NCI-H82 treated with DMSO at 0.1 percent for 48 hours (cell line): ENCODE data around the gene WNT3.
"Not testable (repeated sequence)": the region's sequence is repeated elsewhere in the genome, so short reads cannot be mapped to it uniquely, and the experiment has no call there.

Experiments used
- DNase-seq: peaks from one replicate; lab custom pipeline; 2025; ENCODE audit not compliant: unreplicated experiment; lab: John Stamatoyannopoulos, UW

The WNT3 gene

DNA sequence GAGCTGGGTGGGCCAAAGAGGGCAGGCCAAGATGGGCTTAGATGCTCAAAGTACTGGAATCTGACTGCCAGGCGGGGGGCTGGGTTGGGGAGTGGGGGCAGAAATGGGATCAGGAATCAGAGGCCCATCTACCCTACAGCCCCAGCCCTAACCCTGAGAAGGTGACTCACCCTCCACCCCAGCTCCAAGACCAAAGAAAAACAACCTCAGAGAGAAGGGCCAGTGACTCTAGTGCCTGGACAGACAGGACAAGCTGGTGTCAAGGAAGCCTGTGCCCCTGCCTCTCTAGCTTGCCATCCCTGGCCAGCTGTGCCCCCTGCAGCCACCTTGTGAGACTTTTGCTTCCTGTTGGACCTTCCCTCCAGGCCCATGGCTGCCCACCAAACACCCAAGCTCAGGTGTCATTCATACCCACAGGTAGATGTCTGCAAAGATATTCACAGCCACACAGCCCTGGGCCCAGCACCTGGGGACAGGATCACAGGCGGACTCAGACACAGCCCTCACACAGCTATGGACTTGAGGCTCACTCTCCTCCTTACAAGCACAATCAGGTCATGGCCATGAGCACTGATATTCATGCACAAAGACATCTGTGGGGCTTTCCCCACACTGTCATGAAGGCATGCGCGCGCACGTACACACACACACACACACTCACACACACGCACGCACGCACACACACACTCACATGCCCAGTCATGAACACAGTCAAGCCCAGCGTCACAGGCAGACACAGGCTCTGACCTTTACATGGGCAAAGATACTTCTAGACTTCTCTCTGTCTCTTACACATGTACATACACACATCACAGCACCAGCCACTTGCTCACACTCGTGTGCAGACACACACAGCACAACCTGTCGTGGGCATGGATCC lies 2.8 kb downstream of the WNT3 start:
- DNase-seq = no peak

GRCh38 chr17:46814446-46814845 lies 4.0 kb downstream of the WNT3 start:
- DNase-seq = no peak

GRCh38 chr17:46813920-46814319 lies 4.6 kb downstream of the WNT3 start:
- DNase-seq = no peak

- DNase-seq = no peak
These were observed 5.7 kb downstream of the WNT3 start for GRCh38 chr17:46812624-46813318.

DNA sequence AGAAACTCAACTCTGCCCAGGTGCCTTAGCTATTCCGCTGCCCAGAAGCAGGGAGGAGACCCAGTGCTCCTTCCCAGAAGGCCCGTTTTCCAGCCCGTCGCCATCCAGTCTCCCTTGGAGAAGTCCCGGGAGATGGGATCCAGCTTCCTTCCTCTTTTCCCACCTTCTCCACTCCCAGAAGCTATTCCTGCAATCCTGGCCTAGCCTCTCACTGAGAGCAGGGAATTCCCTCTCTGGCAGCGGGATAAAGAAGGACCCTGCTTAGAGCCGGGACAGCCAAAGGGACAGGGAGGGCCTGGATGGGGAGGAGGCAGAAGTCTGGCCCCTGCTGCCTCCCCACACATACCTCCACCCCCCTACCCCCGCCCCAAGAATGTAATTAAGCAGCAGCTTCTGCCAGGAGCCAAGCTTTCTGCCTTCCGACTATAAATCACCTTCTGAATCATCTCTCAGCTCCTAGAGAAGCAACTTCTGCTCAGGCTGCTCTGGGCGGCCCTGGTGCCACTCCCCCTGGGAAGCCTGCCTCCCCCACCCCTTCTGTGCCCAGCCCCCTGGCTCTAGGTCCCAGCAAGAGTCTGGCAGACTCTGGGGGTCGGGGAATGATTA lies 6.4 kb downstream of the WNT3 start:
- DNase-seq = peak; percentile 9

DNA sequence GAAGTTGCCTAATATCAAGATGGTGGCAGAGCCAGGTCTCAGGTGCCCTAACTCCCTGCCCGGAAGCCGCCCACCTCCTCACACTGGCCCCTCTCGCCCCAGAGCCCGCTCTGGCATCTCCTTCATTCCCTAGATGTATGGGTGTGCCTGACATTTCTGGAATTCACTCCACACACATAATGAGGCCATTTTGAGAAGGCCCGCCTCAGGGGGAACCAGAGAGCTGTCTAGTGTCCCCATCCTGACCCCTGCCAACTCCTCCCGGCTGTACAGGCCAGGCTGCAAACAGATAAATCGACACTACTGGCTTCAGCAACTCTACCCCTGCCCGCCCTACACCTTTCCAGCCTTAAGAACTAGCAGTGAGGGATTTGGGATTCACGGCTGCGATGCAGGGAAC lies 7.7 kb downstream of the WNT3 start:
- no peak for DNase-seq

DNA sequence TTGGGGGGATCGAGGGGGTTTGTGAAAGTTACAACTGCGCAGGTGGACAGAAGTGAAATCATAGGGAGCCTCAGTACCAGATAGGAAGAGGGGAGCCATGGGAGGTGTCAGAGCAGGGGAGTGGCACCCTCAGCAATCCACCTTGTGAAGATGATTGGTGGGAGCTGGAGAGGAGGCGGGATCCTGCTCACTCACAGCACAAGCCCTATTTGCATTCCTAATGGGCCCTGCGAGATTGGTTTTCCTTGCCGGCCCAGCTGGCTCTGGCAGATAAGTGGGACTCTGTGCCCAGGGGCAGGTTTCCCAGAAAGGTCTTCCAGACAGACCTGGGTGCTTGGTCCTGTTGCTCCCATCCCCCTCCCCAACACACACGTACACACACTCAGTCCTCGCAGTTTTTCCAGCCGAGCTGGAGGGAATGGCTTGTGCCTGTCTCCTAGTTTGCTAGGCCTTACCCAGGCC lies 9.4 kb downstream of the WNT3 start:
- no peak for DNase-seq

DNA sequence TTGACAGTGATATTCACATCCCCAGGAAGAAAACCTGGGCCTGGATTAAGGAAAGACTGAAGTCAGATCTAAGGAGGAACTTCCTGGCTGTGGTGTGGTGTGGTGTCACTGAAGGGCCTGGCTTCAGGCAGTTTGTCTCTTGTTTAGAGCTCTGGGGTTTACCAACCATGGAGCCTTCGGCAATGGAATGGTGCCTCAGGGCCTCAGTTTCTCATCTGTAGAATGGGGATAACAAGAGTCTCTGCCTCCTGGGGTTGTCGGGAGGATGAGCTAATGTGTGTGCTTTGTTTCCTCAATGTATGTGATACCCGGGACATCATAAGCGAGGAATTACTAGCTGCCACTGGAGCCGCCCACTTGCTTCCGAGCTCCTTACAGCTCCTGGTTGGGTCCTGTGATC lies 12.7 kb downstream of the WNT3 start:
- DNase-seq = no peak

- DNase-seq = no peak
These were observed 14.9 kb downstream of the WNT3 start for GRCh38 chr17:46803544-46803943.

- no peak for DNase-seq
These were observed 15.7 kb downstream of the WNT3 start for GRCh38 chr17:46802800-46803199.

DNA sequence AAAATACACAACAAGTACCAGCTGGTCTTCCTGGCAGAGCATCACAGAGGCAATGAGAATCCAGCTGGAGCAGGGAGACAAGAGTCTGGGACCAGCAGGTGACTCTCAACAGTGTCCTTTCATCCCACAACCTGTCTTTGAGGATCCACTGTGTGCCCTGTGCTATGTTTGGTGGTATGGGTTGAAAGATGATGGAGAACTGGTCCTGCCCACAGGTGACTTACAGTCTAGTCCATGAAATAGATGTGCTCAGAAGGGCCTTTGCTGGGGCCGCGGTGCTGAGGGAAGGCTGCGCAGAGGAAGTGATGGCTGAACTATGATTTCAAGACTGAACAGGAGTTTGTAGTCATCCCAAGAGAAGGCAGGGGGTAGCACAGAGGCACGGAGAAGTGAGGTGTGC lies 17.9 kb downstream of the WNT3 start:
- DNase-seq = no peak

GRCh38 chr17:46796956-46797530 lies 21.4 kb downstream of the WNT3 start:
- no peak for DNase-seq

GRCh38 chr17:46796524-46796923 lies 22.0 kb downstream of the WNT3 start:
- no peak for DNase-seq

GRCh38 chr17:46796084-46796483 lies 22.4 kb downstream of the WNT3 start:
- DNase-seq = no peak

DNA sequence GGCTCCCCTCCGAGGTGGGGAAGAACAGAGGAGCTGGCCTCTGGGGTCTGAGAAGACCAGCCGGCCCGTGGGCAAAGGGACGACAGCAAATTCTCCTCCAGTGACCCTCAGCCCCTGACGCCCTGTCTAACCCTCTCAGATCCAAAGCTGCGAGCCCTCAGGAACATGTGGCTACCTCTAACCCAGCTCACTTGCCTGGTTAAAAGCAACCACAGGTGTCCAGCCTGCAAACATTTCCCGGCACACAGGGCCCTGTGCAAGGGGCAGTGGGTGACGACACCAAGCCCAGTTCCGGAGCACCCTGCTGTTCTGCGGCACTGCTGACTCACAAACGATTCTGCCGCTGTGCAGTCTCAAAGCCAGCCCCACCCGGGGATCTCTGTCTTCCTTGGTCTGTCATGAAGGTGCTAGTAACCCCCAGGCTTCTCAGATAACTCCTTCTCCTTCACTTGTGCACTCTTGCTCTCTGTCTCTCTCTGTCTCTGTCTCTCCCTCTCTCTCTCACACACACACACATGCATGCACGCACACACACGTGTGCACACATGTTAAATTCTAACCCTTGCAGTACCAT lies 23.0 kb downstream of the WNT3 start:
- DNase-seq = no peak

DNA sequence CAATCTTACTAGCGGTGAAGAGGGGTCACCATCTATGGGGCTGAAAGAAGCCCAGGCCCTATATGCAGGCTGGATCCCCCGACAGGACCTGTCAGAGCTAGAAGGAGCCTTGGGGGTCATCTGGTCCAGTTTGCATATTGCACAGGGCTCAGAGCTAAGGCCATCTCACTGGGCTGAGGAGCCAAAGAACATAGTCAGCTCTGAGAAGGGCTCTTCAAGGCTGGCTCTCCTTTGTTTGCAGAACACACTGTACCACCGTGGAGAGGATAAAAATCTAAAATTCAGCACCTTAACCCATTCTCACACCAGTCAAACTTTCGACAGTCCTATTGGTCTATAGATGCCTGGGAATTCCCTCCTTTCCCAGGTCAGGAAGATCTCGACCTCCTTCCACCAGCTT lies 24.2 kb downstream of the WNT3 start:
- no peak for DNase-seq

DNA sequence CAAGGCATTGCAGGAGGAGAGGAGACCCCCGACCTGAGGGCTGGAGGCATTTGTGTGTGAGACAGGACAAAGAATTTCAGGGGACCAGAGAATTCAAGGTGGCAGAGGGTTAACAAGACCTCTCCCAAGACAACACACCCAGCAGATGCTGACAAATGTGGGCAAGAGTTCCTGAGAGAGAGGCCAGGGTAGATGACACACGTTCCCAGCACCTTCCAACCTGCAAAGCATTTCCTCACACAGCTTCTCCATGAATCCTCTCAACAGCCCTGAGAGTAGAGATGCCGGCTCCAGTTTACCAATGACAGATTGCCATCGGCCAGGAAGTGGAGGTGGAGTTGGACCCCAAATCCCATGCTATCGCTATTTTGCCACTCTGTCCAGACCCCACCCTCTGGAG lies 25.0 kb downstream of the WNT3 start:
- no peak for DNase-seq

GRCh38 chr17:46793023-46793422 lies 25.5 kb downstream of the WNT3 start:
- DNase-seq = not testable (repeated sequence)

GRCh38 chr17:46792071-46792470 lies 26.4 kb downstream of the WNT3 start:
- no peak for DNase-seq

DNA sequence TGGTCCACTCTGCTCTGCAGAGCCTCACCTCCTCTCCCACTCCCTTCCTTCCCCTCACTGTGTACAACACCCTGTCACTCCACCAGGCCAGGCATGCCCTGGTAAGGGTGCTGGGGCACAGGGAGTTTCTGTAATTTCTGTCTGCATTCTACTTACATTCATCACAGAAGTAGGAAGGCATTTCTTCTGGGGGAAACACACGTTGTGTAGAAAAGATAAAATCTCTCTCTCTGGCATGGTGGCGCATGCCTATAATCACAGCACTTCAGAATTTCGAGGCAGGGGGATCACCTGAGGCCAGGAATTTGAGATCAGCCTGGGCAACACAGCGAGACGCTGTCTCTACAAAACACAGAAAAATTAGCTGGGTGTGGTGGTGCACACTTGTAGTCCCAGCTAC lies 27.0 kb downstream of the WNT3 start:
- DNase-seq = no peak

DNA sequence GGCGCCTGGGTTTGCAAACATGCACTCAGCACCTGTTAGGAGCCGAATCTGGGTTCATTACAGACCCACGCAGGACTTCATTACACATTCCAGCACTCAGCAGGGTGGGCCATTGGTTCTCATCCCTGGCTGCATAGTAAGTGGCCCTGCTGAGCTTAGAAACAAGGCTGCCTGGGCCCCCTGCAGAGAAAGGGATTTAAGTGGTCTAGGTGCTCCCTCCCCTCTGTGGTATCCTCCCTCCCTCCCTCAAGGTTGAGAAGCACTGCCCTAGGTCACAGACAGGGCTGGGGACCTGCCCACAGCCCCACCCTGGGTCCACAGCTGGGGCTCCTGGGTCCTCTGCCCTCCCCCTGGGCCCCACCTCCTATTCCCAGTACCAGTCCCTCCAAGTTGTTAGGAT lies 28.3 kb downstream of the WNT3 start:
- DNase-seq = no peak
